ENCODE results near the gene ANKRD13A.
A peak's percentile ranks its signal among the peaks of the same experiment; 100 is the strongest.
"Not testable (repeated sequence)": the region's sequence is repeated elsewhere in the genome, so short reads cannot be mapped to it uniquely, and the experiment has no call there.

Gene ANKRD13A

GRCh38 chr12:110049666-110050065, 50.4 kb downstream of the ANKRD13A start:
- DNase-seq, result not testable (repeated sequence)

GRCh38 chr12:110050927-110051326, 51.7 kb downstream of the ANKRD13A start:
- DNase-seq, result no peak

- DNase-seq, result not testable (repeated sequence)
Measured at GRCh38 chr12:110055375-110056352, 56.4 kb downstream of the ANKRD13A start.

GRCh38 chr12:110056643-110057042, 57.4 kb downstream of the ANKRD13A start:
- DNase-seq, result not testable (repeated sequence)

- DNase-seq, result no peak
Measured at GRCh38 chr12:110058875-110059615, 59.8 kb downstream of the ANKRD13A start.

- no peak for DNase-seq
Measured at GRCh38 chr12:110059651-110060000, 60.4 kb downstream of the ANKRD13A start.

GRCh38 chr12:110062241-110062640, 63.0 kb downstream of the ANKRD13A start:
- no peak for DNase-seq

GRCh38 chr12:110065540-110065939, 66.3 kb downstream of the ANKRD13A start:
- DNase-seq, result no peak

GRCh38 chr12:110067531-110067930, 68.3 kb downstream of the ANKRD13A start:
- no peak for DNase-seq

- DNase-seq, result not testable (repeated sequence)
Measured at GRCh38 chr12:110068115-110068514, 68.9 kb downstream of the ANKRD13A start.

- DNase-seq, result no peak
Measured at GRCh38 chr12:110068654-110069053, 69.4 kb downstream of the ANKRD13A start.

- DNase-seq, result no peak
Measured at GRCh38 chr12:110071504-110071903, 72.3 kb downstream of the ANKRD13A start.

- no peak for DNase-seq
Measured at GRCh38 chr12:110071967-110072366, 72.7 kb downstream of the ANKRD13A start.

GRCh38 chr12:110072636-110073035, 73.4 kb downstream of the ANKRD13A start:
- not testable (repeated sequence) for DNase-seq

GRCh38 chr12:110073049-110073831, 74.0 kb downstream of the ANKRD13A start:
- peak; percentile 40 for DNase-seq

GRCh38 chr12:110074089-110074488, 74.9 kb downstream of the ANKRD13A start:
- no peak for DNase-seq

GRCh38 chr12:110075880-110076279, 76.7 kb downstream of the ANKRD13A start:
- no peak for DNase-seq

GRCh38 chr12:110077800-110078199, 78.6 kb downstream of the ANKRD13A start:
- DNase-seq, result no peak

- DNase-seq, result no peak
Measured at GRCh38 chr12:110079477-110080400, 80.5 kb downstream of the ANKRD13A start.

GRCh38 chr12:110080410-110080809, 81.2 kb downstream of the ANKRD13A start:
- no peak for DNase-seq

- DNase-seq, result no peak
Measured at GRCh38 chr12:110084314-110085015, 85.2 kb downstream of the ANKRD13A start.
